MM.1S (cell line): ENCODE results near the gene BICC1.

Experiments
- EZH2 ChIP-seq: fragments of 300-600 bp; sonication (generic); optimal IDR thresholded peaks from 2 replicates; pipeline ENCODE3; 2017; ENCODE audit warnings: low read depth, mild to moderate bottlenecking, antibody characterized with exemption, low read length, mixed read lengths
- TF ChIP-seq, protein P1 (sequence below): fragments of 300-600 bp; sonication (generic); IDR thresholded peaks from 2 replicates; pipeline ENCODE4 v1.5.1; 2016; ENCODE audit warnings: antibody characterized with exemption, low read length, mixed read lengths

DNA sequence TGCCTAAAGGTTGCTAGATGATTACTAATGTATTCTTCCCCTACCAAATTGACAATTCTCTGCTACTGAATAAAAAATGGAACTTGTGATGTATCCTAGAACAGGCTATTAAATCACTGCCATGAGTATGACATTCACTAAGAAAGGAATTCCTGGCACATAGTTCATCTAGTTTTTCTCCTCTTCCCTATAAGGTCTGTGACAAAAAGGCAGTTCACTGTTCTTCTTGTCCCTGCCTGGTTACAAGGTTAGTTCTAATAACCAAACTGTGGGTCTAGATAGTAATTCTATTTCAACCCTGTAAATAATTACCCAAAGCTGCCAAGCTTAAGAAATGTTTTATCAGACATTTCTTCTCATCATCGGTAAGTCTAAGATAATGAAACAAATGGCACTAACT lies 245.6 kb downstream of the BICC1 start:
- TF ChIP-seq, protein P1, sequence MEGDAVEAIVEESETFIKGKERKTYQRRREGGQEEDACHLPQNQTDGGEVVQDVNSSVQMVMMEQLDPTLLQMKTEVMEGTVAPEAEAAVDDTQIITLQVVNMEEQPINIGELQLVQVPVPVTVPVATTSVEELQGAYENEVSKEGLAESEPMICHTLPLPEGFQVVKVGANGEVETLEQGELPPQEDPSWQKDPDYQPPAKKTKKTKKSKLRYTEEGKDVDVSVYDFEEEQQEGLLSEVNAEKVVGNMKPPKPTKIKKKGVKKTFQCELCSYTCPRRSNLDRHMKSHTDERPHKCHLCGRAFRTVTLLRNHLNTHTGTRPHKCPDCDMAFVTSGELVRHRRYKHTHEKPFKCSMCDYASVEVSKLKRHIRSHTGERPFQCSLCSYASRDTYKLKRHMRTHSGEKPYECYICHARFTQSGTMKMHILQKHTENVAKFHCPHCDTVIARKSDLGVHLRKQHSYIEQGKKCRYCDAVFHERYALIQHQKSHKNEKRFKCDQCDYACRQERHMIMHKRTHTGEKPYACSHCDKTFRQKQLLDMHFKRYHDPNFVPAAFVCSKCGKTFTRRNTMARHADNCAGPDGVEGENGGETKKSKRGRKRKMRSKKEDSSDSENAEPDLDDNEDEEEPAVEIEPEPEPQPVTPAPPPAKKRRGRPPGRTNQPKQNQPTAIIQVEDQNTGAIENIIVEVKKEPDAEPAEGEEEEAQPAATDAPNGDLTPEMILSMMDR, result no peak
- no peak for TF ChIP-seq EZH2
